ENCODE data around the gene ABHD4. TPM values are rescaled to one million over a fixed set of nuclear protein-coding genes. Genes with fewer than 3 reads are reported as not detected.

ABHD4 gene
- total and polyA plus RNA-seq, 4 donors = 9.0 to 32.9 (median 11.1) TPM

DNA sequence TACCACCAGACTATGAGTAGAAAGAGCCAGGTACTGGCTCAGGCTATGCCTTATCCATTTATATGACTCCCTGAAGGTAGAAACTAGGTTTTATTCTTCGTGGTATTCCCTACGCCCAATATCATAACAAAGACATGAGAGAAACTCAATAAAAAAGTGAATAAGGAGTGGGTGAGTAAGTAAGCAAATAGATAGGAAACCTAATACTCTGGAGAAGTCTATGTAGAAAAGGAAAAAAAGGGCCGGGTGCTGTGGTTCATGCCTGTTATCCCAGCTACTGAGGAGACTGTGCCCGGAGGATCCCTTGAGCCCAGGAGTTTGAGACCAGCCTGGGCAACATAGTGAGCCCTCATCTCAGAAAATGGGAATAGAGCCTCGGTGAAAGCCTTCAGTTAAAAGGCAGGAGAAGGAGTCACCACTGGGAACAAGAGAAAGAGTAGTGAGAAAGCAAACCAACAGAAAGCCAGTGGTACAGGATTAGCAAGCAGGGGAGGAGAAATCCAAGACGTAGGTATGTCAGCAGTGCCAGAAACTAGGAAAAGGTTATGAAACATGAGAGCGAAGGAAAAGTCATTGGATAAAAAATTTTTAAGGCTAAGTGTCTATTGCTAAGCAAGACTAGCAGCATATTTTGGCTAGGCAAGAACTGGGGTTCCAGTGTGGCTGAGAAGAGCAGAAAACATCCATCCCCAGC is 52.1 kb downstream of the ABHD4 start (continued):
- no peak for TF ChIP-seq SP1 (IDR thresholded peaks at IDR 0.05)
- no peak for TF ChIP-seq YY1 (IDR thresholded peaks at IDR 0.05)
- TF ChIP-seq TAF1 (conservative IDR thresholded peaks at IDR 0.05) = no peak
- TF ChIP-seq FOXA1 (IDR thresholded peaks at IDR 0.05) = no peak
- no peak for TF ChIP-seq ATF3 (IDR thresholded peaks at IDR 0.05)
- TF ChIP-seq, protein P1, sequence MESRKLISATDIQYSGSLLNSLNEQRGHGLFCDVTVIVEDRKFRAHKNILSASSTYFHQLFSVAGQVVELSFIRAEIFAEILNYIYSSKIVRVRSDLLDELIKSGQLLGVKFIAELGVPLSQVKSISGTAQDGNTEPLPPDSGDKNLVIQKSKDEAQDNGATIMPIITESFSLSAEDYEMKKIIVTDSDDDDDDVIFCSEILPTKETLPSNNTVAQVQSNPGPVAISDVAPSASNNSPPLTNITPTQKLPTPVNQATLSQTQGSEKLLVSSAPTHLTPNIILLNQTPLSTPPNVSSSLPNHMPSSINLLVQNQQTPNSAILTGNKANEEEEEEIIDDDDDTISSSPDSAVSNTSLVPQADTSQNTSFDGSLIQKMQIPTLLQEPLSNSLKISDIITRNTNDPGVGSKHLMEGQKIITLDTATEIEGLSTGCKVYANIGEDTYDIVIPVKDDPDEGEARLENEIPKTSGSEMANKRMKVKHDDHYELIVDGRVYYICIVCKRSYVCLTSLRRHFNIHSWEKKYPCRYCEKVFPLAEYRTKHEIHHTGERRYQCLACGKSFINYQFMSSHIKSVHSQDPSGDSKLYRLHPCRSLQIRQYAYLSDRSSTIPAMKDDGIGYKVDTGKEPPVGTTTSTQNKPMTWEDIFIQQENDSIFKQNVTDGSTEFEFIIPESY (IDR thresholded peaks at IDR 0.05) = no peak

- Histone ChIP-seq H3K36me3 (ENCODE audit: control insufficient read depth in 4 of 4, insufficient read depth in 3 of 4, low read depth in 1 of 4, low read length in 3 of 4) (no peaks in the 10 kb centered on the region), H3K9ac (ENCODE audit: low read depth in 1 of 2, low read length in 2 of 2) (no peak overlapping the region), H3K9me3 (ENCODE audit: control insufficient read depth in 4 of 4, low read length in 3 of 4) (no peaks in the 10 kb centered on the region), H3K27ac (ENCODE audit: low read depth in 1 of 2, low read length in 2 of 2) (no peak overlapping the region), H3K4me1 (ENCODE audit: control insufficient read depth in 4 of 4, insufficient read depth in 4 of 4, low read length in 3 of 4) (no peaks in the 10 kb centered on the region), H3K4me3 (ENCODE audit: low read depth in 1 of 3, low read length in 3 of 3) (no peak overlapping the region), H3K27me3 (ENCODE audit: control insufficient read depth in 4 of 4, insufficient read depth in 4 of 4, low read length in 3 of 4) (no peaks in the 10 kb centered on the region)
- TF ChIP-seq RAD21 (IDR thresholded peaks at IDR 0.05) = no peak
- TF ChIP-seq, protein P2, sequence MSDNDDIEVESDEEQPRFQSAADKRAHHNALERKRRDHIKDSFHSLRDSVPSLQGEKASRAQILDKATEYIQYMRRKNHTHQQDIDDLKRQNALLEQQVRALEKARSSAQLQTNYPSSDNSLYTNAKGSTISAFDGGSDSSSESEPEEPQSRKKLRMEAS (IDR thresholded peaks at IDR 0.05) = no peak
- no peak for TF ChIP-seq NR2F2 (IDR thresholded peaks at IDR 0.05)
- no peak for TF ChIP-seq HNF4A (conservative IDR thresholded peaks at IDR 0.05)
- TF ChIP-seq HNF4G (IDR thresholded peaks at IDR 0.05) = no peak
- DNase-seq (ENCODE audit: low spot score) = peak; percentile 14
- WGBS = 67% methylated on average over 3 of the region's 3 CpGs
Measured at GRCh38 chr14:22650960-22651521, 52.9 kb downstream of the ABHD4 start.

DNA sequence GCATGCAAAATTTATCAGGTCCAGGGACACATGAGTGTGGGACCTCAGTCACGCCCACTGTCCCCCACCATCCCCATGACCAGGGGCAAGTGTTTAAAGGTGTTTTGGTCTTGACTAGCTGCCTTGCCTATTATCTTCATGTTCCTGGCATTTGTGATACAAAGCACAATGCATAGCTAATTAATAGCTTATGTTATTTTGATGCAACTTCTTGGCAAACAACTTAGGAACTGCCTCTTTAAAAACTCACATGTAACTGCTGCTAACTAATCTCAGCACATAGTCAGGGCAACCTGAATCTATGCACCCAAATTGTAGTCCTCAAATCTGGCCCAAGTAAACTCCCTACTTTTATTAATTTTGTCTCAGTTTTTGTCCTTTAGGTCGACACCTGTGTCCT is 53.5 kb downstream of the ABHD4 start:
- H3K27me3 ChIP-seq (ENCODE audit: control insufficient read depth in 4 of 4, insufficient read depth in 4 of 4, low read length in 3 of 4) = no peaks in the 10 kb centered on the region
- H3K9me3 ChIP-seq (ENCODE audit: control insufficient read depth in 4 of 4, low read length in 3 of 4) = no peaks in the 10 kb centered on the region
- peak; percentile 8 for DNase-seq (ENCODE audit: low spot score)
- TF ChIP-seq ATF3 (IDR thresholded peaks at IDR 0.05) (no peak), HNF4G (IDR thresholded peaks at IDR 0.05) (no peak), JUND (IDR thresholded peaks at IDR 0.05) (no peak), GABPA (IDR thresholded peaks at IDR 0.05 in 1 of 2, conservative IDR thresholded peaks at IDR 0.05 in 1 of 2) (no peak), RXRA (IDR thresholded peaks at IDR 0.05) (no peak), RAD21 (IDR thresholded peaks at IDR 0.05) (no peak), EGR1 (IDR thresholded peaks at IDR 0.05; ENCODE audit: low read depth in 2 of 2) (no peak), FOXA2 (IDR thresholded peaks at IDR 0.05) (no peak), SP1 (IDR thresholded peaks at IDR 0.05) (no peak), TAF1 (conservative IDR thresholded peaks at IDR 0.05) (no peak)
- TF ChIP-seq, protein P1 (IDR thresholded peaks at IDR 0.05) = no peak
- TF ChIP-seq, protein P3, sequence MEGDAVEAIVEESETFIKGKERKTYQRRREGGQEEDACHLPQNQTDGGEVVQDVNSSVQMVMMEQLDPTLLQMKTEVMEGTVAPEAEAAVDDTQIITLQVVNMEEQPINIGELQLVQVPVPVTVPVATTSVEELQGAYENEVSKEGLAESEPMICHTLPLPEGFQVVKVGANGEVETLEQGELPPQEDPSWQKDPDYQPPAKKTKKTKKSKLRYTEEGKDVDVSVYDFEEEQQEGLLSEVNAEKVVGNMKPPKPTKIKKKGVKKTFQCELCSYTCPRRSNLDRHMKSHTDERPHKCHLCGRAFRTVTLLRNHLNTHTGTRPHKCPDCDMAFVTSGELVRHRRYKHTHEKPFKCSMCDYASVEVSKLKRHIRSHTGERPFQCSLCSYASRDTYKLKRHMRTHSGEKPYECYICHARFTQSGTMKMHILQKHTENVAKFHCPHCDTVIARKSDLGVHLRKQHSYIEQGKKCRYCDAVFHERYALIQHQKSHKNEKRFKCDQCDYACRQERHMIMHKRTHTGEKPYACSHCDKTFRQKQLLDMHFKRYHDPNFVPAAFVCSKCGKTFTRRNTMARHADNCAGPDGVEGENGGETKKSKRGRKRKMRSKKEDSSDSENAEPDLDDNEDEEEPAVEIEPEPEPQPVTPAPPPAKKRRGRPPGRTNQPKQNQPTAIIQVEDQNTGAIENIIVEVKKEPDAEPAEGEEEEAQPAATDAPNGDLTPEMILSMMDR (IDR thresholded peaks at IDR 0.05; ENCODE audit: low read depth, low read length, missing input control) = no peak
- TF ChIP-seq, protein P4, sequence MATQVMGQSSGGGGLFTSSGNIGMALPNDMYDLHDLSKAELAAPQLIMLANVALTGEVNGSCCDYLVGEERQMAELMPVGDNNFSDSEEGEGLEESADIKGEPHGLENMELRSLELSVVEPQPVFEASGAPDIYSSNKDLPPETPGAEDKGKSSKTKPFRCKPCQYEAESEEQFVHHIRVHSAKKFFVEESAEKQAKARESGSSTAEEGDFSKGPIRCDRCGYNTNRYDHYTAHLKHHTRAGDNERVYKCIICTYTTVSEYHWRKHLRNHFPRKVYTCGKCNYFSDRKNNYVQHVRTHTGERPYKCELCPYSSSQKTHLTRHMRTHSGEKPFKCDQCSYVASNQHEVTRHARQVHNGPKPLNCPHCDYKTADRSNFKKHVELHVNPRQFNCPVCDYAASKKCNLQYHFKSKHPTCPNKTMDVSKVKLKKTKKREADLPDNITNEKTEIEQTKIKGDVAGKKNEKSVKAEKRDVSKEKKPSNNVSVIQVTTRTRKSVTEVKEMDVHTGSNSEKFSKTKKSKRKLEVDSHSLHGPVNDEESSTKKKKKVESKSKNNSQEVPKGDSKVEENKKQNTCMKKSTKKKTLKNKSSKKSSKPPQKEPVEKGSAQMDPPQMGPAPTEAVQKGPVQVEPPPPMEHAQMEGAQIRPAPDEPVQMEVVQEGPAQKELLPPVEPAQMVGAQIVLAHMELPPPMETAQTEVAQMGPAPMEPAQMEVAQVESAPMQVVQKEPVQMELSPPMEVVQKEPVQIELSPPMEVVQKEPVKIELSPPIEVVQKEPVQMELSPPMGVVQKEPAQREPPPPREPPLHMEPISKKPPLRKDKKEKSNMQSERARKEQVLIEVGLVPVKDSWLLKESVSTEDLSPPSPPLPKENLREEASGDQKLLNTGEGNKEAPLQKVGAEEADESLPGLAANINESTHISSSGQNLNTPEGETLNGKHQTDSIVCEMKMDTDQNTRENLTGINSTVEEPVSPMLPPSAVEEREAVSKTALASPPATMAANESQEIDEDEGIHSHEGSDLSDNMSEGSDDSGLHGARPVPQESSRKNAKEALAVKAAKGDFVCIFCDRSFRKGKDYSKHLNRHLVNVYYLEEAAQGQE (IDR thresholded peaks at IDR 0.05) = no peak
- no peak overlapping the region for H3K9ac ChIP-seq (ENCODE audit: low read depth in 1 of 2, low read length in 2 of 2)
- no peak overlapping the region for H3K4me3 ChIP-seq (ENCODE audit: low read depth in 1 of 3, low read length in 3 of 3)
- H3K4me1 ChIP-seq (ENCODE audit: control insufficient read depth in 4 of 4, insufficient read depth in 4 of 4, low read length in 3 of 4) = no peaks in the 10 kb centered on the region
- no peak overlapping the region for H3K27ac ChIP-seq (ENCODE audit: low read depth in 1 of 2, low read length in 2 of 2)
- no peaks in the 10 kb centered on the region for H3K36me3 ChIP-seq (ENCODE audit: control insufficient read depth in 4 of 4, insufficient read depth in 3 of 4, low read depth in 1 of 4, low read length in 3 of 4)
- WGBS = 82% methylated on average over 2 of the region's 2 CpGs

Measured in liver (tissue), 9 donors.